T-helper 2 cell (primary cell): ENCODE measurements around the gene ADGRG6.

Source experiments
- DNase-seq, 5 experiments: peaks; one replicate each; pipeline versions ENCODE4 v3.0.0 to v3.0.0-alpha.2; 2012 to 2022

The ADGRG6 gene

GRCh38 chr6:142350309-142350708 lies 48.5 kb downstream of the ADGRG6 start:
- DNase-seq = no peak

GRCh38 chr6:142353690-142354089 lies 51.9 kb downstream of the ADGRG6 start:
- no peak for DNase-seq

- no peak for DNase-seq
Measured at GRCh38 chr6:142354650-142355049, 52.8 kb downstream of the ADGRG6 start.

GRCh38 chr6:142355520-142356174 lies 53.8 kb downstream of the ADGRG6 start:
- no peak for DNase-seq

- DNase-seq = no peak
Measured at GRCh38 chr6:142356201-142356883, 54.5 kb downstream of the ADGRG6 start.

GRCh38 chr6:142356884-142357225 lies 55.0 kb downstream of the ADGRG6 start:
- no peak for DNase-seq

GRCh38 chr6:142357879-142358278 lies 56.1 kb downstream of the ADGRG6 start:
- no peak for DNase-seq

GRCh38 chr6:142359271-142359960 lies 57.6 kb downstream of the ADGRG6 start:
- no peak for DNase-seq

- no peak for DNase-seq
Measured at GRCh38 chr6:142361345-142361744, 59.5 kb downstream of the ADGRG6 start.

- no peak for DNase-seq
Measured at GRCh38 chr6:142361779-142362750, 60.3 kb downstream of the ADGRG6 start.

- DNase-seq = no peak
Measured at GRCh38 chr6:142367061-142367460, 65.3 kb downstream of the ADGRG6 start.

- DNase-seq = no peak
Measured at GRCh38 chr6:142367501-142368018, 65.8 kb downstream of the ADGRG6 start.

GRCh38 chr6:142369266-142369665 lies 67.5 kb downstream of the ADGRG6 start:
- no peak for DNase-seq

GRCh38 chr6:142372348-142372747 lies 70.5 kb downstream of the ADGRG6 start:
- DNase-seq = no peak

GRCh38 chr6:142373268-142374090 lies 71.7 kb downstream of the ADGRG6 start:
- no peak for DNase-seq

GRCh38 chr6:142374091-142374770 lies 72.4 kb downstream of the ADGRG6 start:
- DNase-seq = no peak

GRCh38 chr6:142374965-142375733 lies 73.3 kb downstream of the ADGRG6 start:
- no peak for DNase-seq

GRCh38 chr6:142376115-142376514 lies 74.3 kb downstream of the ADGRG6 start:
- no peak for DNase-seq

GRCh38 chr6:142376800-142377496 lies 75.1 kb downstream of the ADGRG6 start:
- DNase-seq = no peak

- no peak for DNase-seq
Measured at GRCh38 chr6:142377497-142377848, 75.7 kb downstream of the ADGRG6 start.
